ENCODE results near the gene GJA4. TPM values are rescaled to one million over a fixed set of nuclear protein-coding genes. Genes with fewer than 3 reads are reported as not detected.
"Not testable (repeated sequence)": the region's sequence is repeated elsewhere in the genome, so short reads cannot be mapped to it uniquely, and the experiment has no call there.

Gene GJA4
- total and polyA plus RNA-seq, 8 donors, result 21.1 to 34.7 (median 29.1) TPM

DNA sequence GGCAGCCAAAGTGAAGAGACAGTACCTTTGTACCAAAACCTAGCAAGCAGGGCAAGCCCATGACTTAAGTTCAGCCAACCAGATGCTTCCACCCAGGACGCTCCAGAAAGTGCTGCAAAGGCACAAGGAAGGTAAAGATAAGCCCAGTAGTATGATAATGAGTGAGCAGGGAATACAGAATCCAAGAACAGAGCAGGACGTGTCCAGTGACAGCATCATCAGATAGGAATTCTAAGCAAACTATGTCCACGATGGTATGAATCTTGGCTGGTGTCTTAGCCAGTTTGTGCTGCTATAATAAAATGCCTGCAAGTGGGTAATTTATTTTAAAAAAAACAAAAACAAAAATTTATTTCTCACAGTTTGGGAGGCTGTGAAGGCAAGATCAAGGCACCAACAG, 13.6 kb downstream of the GJA4 start:
- DNase-seq, result no peak

DNA sequence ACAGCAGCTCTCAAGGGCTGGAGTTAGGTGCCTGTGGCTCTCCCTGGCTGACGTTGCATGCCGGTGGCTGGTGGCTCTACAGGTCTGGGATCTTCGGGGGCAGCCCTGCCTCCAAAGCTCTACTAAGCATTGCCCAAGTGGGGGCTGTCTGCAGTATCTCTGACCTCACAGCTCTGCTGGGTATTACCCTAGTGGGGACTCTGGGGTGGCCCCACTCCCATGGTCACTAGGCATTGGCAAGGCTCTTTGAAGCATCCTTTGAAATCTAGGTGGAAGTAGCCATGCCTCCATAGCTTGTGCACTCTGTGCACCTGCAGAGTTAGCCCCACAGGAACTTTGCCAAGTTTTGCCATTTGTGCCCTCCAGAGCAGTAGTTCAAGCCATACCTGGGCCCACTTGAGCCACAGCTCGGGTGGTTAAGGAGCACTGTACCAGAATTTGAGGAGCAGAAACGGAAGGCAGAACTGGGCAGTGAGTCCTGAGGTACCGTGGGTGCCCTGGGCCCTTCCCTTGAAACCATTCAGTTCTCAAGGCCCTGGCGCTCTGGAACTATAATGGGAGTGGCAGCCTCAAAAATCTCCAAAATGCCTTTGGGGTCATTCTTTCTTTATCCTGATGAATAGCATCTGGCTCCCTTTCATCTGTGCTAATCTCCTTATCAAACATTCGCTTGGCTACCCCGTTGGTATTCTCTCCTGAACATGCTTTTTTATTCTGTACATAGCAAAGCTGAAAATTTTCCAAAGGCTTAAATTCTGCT, 15.4 kb downstream of the GJA4 start:
- Histone ChIP-seq H3K36me3 (no peaks in the 10 kb centered on the region), H3K4me1 (no peaks in the 10 kb centered on the region), H3K27ac (no peak overlapping the region), H3K4me3 (no peak overlapping the region), H3K27me3 (no peaks in the 10 kb centered on the region), H3K9me3 (no peaks in the 10 kb centered on the region)
- DNase-seq (no peak), ATAC-seq (no peak)
- intact Hi-C loops (cut with DNase I), result no loop called here
- TF ChIP-seq, protein P1, sequence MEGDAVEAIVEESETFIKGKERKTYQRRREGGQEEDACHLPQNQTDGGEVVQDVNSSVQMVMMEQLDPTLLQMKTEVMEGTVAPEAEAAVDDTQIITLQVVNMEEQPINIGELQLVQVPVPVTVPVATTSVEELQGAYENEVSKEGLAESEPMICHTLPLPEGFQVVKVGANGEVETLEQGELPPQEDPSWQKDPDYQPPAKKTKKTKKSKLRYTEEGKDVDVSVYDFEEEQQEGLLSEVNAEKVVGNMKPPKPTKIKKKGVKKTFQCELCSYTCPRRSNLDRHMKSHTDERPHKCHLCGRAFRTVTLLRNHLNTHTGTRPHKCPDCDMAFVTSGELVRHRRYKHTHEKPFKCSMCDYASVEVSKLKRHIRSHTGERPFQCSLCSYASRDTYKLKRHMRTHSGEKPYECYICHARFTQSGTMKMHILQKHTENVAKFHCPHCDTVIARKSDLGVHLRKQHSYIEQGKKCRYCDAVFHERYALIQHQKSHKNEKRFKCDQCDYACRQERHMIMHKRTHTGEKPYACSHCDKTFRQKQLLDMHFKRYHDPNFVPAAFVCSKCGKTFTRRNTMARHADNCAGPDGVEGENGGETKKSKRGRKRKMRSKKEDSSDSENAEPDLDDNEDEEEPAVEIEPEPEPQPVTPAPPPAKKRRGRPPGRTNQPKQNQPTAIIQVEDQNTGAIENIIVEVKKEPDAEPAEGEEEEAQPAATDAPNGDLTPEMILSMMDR (IDR thresholded peaks at IDR 0.05), result no peak

More for the DNA sequence above, 13.6 kb downstream of the GJA4 start:
- Histone ChIP-seq H3K9me3 (no peaks in the 10 kb centered on the region), H3K27me3 (no peaks in the 10 kb centered on the region), H3K4me3 (no peak overlapping the region), H3K4me1 (no peaks in the 10 kb centered on the region), H3K27ac (no peak overlapping the region), H3K36me3 (no peaks in the 10 kb centered on the region)
- no peak for ATAC-seq
- intact Hi-C loops (cut with DNase I), result no loop called here
- TF ChIP-seq, protein P1 (IDR thresholded peaks at IDR 0.05), result no peak

DNA sequence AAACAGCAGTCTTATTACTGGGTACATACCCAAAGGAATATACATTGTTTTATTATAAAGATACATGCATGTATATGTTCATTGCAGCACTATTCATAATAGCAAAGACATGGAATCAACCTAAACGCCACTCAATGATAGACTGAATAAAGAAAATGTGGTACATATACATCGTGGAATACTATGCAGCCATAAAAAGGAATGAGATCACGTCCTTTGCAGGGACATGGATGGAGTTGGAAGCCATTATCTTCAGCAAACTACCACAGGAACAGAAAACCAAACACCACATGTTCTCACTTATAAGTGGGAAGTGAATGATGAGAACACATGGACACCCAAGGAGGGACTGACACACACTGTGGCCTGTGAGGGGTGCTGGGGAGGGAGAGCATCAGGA, 18.0 kb downstream of the GJA4 start:
- ATAC-seq; H3K27ac ChIP-seq; H3K36me3 ChIP-seq; H3K27me3 ChIP-seq; H3K4me1 ChIP-seq; intact Hi-C loops (cut with DNase I); DNase-seq; H3K4me3 ChIP-seq; H3K9me3 ChIP-seq: not testable (repeated sequence)

DNA sequence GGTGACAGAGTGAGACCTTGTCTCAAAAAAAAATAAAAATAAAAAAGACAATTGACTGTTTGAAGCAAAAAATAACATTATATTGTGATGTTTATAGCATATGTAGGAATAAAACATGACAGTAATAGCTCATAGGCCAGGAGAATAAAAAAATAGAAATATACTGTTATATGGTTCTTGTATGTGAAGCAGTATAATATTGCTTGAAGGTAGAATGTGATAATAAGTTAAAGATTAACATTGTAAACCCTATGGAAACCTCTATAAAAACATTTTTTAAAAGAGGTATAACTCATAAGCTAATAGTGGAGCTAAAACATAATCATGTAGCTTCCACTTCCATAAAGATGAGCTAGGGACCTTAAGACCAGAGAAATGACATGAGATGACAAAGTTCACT, 23.5 kb downstream of the GJA4 start:
- no peaks in the 10 kb centered on the region for H3K4me1 ChIP-seq
- no peaks in the 10 kb centered on the region for H3K27me3 ChIP-seq
- H3K9me3 ChIP-seq, result no peaks in the 10 kb centered on the region
- no peak overlapping the region for H3K27ac ChIP-seq
- H3K4me3 ChIP-seq, result no peak overlapping the region
- no peak for DNase-seq
- H3K36me3 ChIP-seq, result no peaks in the 10 kb centered on the region
- TF ChIP-seq, protein P1 (IDR thresholded peaks at IDR 0.05), result no peak
- intact Hi-C loops (cut with DNase I), result no loop called here
- no peak for ATAC-seq

DNA sequence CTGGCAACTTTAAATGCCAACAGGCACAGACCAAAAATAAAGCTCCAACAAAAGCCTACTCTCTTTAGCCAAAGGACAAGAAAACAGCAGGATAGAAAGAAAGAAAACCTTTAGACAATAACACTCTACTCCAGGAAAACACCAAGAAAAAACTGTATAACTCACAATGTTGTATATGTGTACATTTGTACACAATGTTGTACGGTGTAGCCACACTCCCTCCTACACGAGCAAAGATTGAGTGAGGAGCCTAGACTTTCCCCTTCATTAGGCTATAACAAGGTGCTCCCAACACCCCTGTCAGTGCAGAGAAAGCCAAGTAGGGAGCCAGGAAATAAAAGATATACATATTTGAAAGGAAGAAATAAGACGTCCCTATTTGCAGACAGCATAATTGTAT, 24.0 kb downstream of the GJA4 start:
- ATAC-seq (no peak), DNase-seq (no peak)
- Histone ChIP-seq H3K4me1 (no peaks in the 10 kb centered on the region), H3K36me3 (no peaks in the 10 kb centered on the region), H3K27me3 (no peaks in the 10 kb centered on the region), H3K27ac (no peak overlapping the region), H3K9me3 (no peaks in the 10 kb centered on the region), H3K4me3 (no peak overlapping the region)
- TF ChIP-seq, protein P1 (IDR thresholded peaks at IDR 0.05), result no peak
- intact Hi-C loops (cut with DNase I), result no loop called here

DNA sequence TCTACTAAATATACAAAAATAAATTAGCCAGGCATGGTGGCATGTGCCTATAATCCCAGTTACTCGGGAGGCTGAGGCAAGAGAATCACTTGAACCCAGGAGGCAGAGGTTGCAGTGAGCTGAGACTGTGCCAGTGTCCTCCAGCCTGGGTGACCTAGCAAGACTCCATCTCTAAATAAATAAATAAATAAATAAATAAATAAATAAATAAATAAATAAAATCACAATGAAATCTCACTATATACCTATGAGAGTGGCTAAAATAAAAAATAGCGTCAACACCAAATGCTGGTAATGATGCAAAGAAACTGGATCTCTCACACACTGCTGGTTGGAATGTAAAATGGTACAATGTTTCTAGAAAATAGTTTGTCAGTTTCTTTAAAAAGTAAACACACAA, 26.1 kb downstream of the GJA4 start:
- H3K27ac ChIP-seq; ATAC-seq; DNase-seq; H3K4me1 ChIP-seq; H3K27me3 ChIP-seq; intact Hi-C loops (cut with DNase I); H3K4me3 ChIP-seq; H3K36me3 ChIP-seq; H3K9me3 ChIP-seq: not testable (repeated sequence)
